SK-N-MC (cell line): ENCODE results near the gene SGSH.

ENCODE experiments used
- EZH2 ChIP-seq: fragments of 200-600 bp; sonication (generic); IDR thresholded peaks from one replicate; pipeline ENCODE4 v1.6.1; 2017; ENCODE audit warnings: antibody characterized with exemption
- POLR2AphosphoS5 ChIP-seq: IDR thresholded peaks from 2 replicates; pipeline ENCODE4 v1.6.1; 2012; ENCODE audit warnings: mild to moderate bottlenecking, low read depth, low read length, borderline replicate concordance

- TF ChIP-seq EZH2 (no peak), POLR2AphosphoS5 (no peak)
Measured at GRCh38 chr17:80225230-80225629, 5.1 kb upstream of the SGSH start.
